Loucy (cell line): ENCODE data around the gene SPATA17.

ENCODE experiments used
- CTCF ChIP-seq: fragments of 200-600 bp; sonication (generic); conservative IDR thresholded peaks from 2 replicates; pipeline ENCODE4 v1.5.1; 2014; ENCODE audit warnings: mild to moderate bottlenecking, antibody characterized with exemption, low read length
- EZH2phosphoT487 ChIP-seq: fragments of 200-600 bp; IDR thresholded peaks from 2 replicates; pipeline ENCODE4 v1.6.1; 2018; ENCODE audit warnings: antibody characterized with exemption, mild to moderate bottlenecking, moderate library complexity, borderline replicate concordance

GRCh38 chr1:217687511-217687910 is 56.4 kb downstream of the SPATA17 start:
- TF ChIP-seq CTCF (no peak), EZH2phosphoT487 (no peak)
